ENCODE data around the gene MAP4K4.
A peak's percentile ranks its signal among the peaks of the same experiment; 100 is the strongest.

The MAP4K4 gene

DNA sequence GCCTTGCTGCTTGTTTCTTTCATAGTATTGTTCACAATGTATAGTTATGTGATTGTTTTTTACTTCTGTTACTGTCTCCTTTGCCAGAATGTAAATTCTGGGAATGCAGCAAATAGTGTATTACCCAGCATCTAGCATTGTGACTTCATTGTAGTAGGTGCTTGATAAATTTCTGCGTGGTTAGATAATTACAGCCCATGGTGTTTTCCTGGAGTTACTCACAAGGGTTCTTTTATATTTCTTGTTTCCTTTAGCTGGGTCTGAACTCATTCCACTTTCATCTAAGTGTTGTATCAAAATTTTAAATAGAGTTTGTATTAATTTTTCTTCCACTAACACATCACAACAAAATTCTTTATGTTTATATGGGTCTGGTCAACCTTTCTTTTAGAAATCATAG, 132.6 kb downstream of the MAP4K4 start:
- no peak overlapping the region for H3K9ac ChIP-seq (ENCODE audit: low read length)
- no peak overlapping the region for H2AFZ ChIP-seq (ENCODE audit: low read depth, low read length)
- peaks cover 24% of the 10 kb centered on the region for H3K79me2 ChIP-seq (ENCODE audit: low read length)
- peaks cover 32% of the 10 kb centered on the region for H3K4me1 ChIP-seq (ENCODE audit: low read length)
- H3K4me2 ChIP-seq (ENCODE audit: low read length), result no peak overlapping the region
- no peak for TF ChIP-seq EZH2phosphoT487 (IDR thresholded peaks at IDR 0.05; ENCODE audit: low read depth)
- TF ChIP-seq, protein P1, sequence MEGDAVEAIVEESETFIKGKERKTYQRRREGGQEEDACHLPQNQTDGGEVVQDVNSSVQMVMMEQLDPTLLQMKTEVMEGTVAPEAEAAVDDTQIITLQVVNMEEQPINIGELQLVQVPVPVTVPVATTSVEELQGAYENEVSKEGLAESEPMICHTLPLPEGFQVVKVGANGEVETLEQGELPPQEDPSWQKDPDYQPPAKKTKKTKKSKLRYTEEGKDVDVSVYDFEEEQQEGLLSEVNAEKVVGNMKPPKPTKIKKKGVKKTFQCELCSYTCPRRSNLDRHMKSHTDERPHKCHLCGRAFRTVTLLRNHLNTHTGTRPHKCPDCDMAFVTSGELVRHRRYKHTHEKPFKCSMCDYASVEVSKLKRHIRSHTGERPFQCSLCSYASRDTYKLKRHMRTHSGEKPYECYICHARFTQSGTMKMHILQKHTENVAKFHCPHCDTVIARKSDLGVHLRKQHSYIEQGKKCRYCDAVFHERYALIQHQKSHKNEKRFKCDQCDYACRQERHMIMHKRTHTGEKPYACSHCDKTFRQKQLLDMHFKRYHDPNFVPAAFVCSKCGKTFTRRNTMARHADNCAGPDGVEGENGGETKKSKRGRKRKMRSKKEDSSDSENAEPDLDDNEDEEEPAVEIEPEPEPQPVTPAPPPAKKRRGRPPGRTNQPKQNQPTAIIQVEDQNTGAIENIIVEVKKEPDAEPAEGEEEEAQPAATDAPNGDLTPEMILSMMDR (IDR thresholded peaks at IDR 0.05; ENCODE audit: low read depth, low read length), result no peak
- H4K20me1 ChIP-seq (ENCODE audit: insufficient read depth, low read length), result peaks cover 25% of the 10 kb centered on the region
- H3K36me3 ChIP-seq (replicated peaks; ENCODE audit: low read depth, low read length), result peaks cover 66% of the 10 kb centered on the region
- peak overlapping the region; percentile 34 for H3K27ac ChIP-seq (ENCODE audit: low read length)
- no peaks in the 10 kb centered on the region for H3K9me3 ChIP-seq (ENCODE audit: insufficient read depth, low read length)
- H3K27me3 ChIP-seq (ENCODE audit: low read depth, low read length), result no peaks in the 10 kb centered on the region
- H3K4me3 ChIP-seq (ENCODE audit: low read length), result no peak overlapping the region

DNA sequence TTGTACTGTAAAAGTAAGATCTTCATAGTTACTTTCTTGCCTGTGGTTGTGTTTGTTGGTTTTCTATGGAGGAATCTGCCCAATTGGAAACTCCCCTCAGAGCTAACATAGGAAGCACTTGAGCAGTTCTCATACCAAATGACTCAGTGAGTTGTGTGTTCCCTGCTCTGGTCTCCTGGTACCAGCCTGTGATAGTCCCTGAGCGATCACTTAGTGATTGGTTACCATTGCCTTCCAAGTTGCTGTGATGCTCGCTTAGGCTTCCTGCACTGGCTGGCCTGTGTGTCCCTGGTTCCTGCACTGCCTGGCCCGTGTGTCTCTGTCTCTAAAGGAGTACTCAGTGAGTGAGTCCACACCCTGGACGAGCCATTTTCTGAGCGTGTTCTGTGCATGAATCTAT, 133.0 kb downstream of the MAP4K4 start:
- peaks cover 66% of the 10 kb centered on the region for H3K36me3 ChIP-seq (replicated peaks; ENCODE audit: low read depth, low read length)
- peaks cover 25% of the 10 kb centered on the region for H4K20me1 ChIP-seq (ENCODE audit: insufficient read depth, low read length)
- no peak overlapping the region for H3K27ac ChIP-seq (ENCODE audit: low read length)
- H3K27me3 ChIP-seq (ENCODE audit: low read depth, low read length), result no peaks in the 10 kb centered on the region
- H3K9me3 ChIP-seq (ENCODE audit: insufficient read depth, low read length), result no peaks in the 10 kb centered on the region
- no peak overlapping the region for H3K4me3 ChIP-seq (ENCODE audit: low read length)
- TF ChIP-seq EZH2phosphoT487 (IDR thresholded peaks at IDR 0.05; ENCODE audit: low read depth), result no peak
- TF ChIP-seq, protein P1 (IDR thresholded peaks at IDR 0.05; ENCODE audit: low read depth, low read length), result no peak
- H2AFZ ChIP-seq (ENCODE audit: low read depth, low read length), result no peak overlapping the region
- no peak overlapping the region for H3K9ac ChIP-seq (ENCODE audit: low read length)
- H3K4me1 ChIP-seq (ENCODE audit: low read length), result peaks cover 32% of the 10 kb centered on the region
- H3K79me2 ChIP-seq (ENCODE audit: low read length), result peaks cover 24% of the 10 kb centered on the region
- H3K4me2 ChIP-seq (ENCODE audit: low read length), result no peak overlapping the region

DNA sequence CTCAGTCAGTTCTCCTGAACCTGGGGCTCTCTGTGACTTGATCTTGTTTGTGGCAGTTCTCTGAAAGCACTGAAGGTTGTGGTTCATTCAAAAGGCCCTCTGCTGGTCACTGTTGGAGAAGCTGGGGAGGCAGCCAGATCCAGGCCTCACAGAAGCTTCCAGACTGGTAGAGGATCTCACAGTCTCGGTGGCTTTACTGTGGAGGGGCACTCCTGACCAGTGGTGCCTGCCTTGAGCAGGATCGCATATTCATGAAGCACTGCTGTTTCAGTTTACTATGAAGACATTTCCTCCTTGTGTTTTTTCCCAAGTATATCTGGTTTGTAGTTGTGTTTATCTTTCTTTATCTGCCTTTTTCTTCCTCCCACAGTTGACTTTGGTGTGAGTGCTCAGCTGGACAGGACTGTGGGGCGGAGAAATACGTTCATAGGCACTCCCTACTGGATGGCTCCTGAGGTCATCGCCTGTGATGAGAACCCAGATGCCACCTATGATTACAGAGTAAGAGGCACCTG, 133.9 kb downstream of the MAP4K4 start:
- Histone ChIP-seq H3K36me3 (replicated peaks; ENCODE audit: low read depth, low read length) (peaks cover 66% of the 10 kb centered on the region), H4K20me1 (ENCODE audit: insufficient read depth, low read length) (peaks cover 25% of the 10 kb centered on the region), H3K9me3 (ENCODE audit: insufficient read depth, low read length) (no peaks in the 10 kb centered on the region), H3K4me2 (ENCODE audit: low read length) (no peak overlapping the region), H3K9ac (ENCODE audit: low read length) (no peak overlapping the region), H2AFZ (ENCODE audit: low read depth, low read length) (no peak overlapping the region), H3K27me3 (ENCODE audit: low read depth, low read length) (no peaks in the 10 kb centered on the region), H3K4me3 (ENCODE audit: low read length) (no peak overlapping the region), H3K4me1 (ENCODE audit: low read length) (peaks cover 32% of the 10 kb centered on the region), H3K27ac (ENCODE audit: low read length) (no peak overlapping the region), H3K79me2 (ENCODE audit: low read length) (peaks cover 24% of the 10 kb centered on the region)
- no peak for TF ChIP-seq EZH2phosphoT487 (IDR thresholded peaks at IDR 0.05; ENCODE audit: low read depth)
- TF ChIP-seq, protein P1 (IDR thresholded peaks at IDR 0.05; ENCODE audit: low read depth, low read length), result peak; percentile 73

DNA sequence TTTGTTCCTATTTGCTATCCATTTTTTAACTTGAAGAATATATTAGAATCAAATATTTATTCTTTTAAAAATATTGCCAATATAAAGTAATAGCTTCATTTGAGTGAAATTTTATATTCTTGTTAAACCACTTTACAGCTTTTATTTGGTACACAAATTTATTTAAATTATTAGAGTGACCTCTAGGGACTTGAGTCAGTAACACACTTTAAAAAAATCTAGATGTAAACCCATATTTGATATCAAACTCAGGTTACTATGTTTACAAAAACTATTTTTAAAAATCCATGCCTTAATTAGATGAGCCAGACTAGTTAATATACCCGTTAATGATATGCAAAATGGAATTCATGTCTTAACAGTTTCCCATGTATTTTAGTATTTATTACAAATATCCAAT, 134.6 kb downstream of the MAP4K4 start:
- Histone ChIP-seq H3K4me1 (ENCODE audit: low read length) (peaks cover 32% of the 10 kb centered on the region), H3K27ac (ENCODE audit: low read length) (no peak overlapping the region), H3K9ac (ENCODE audit: low read length) (no peak overlapping the region), H4K20me1 (ENCODE audit: insufficient read depth, low read length) (peaks cover 25% of the 10 kb centered on the region), H2AFZ (ENCODE audit: low read depth, low read length) (no peak overlapping the region), H3K27me3 (ENCODE audit: low read depth, low read length) (no peaks in the 10 kb centered on the region), H3K4me2 (ENCODE audit: low read length) (no peak overlapping the region), H3K79me2 (ENCODE audit: low read length) (peaks cover 24% of the 10 kb centered on the region), H3K36me3 (replicated peaks; ENCODE audit: low read depth, low read length) (peaks cover 61% of the 10 kb centered on the region), H3K4me3 (ENCODE audit: low read length) (no peak overlapping the region), H3K9me3 (ENCODE audit: insufficient read depth, low read length) (no peaks in the 10 kb centered on the region)
- no peak for TF ChIP-seq EZH2phosphoT487 (IDR thresholded peaks at IDR 0.05; ENCODE audit: low read depth)
- TF ChIP-seq, protein P1 (IDR thresholded peaks at IDR 0.05; ENCODE audit: low read depth, low read length), result peak; percentile 30
